Fibroblast of pulmonary artery (primary cell): ENCODE data around the gene NHLH2.

Source experiments
- DNase-seq: peaks from one replicate; pipeline ENCODE4 v3.0.0-alpha.2; 2010; ENCODE audit warnings: low read depth
- H3K4me3 ChIP-seq: replicated peaks from 2 replicates; pipeline ENCODE4 v1.5.1; 2011; ENCODE audit warnings: low read depth, mild to moderate bottlenecking, control low read depth, low read length, moderate library complexity
- TF ChIP-seq, protein P1 (sequence below): IDR thresholded peaks from 2 replicates; pipeline ENCODE4 v1.5.1; 2011; ENCODE audit warnings: mild to moderate bottlenecking, control low read depth, low read length, inconsistent platforms; ENCODE audit errors: missing control alignments

The NHLH2 gene

GRCh38 chr1:115814685-115815398, 26.1 kb downstream of the NHLH2 start:
- TF ChIP-seq, protein P1, sequence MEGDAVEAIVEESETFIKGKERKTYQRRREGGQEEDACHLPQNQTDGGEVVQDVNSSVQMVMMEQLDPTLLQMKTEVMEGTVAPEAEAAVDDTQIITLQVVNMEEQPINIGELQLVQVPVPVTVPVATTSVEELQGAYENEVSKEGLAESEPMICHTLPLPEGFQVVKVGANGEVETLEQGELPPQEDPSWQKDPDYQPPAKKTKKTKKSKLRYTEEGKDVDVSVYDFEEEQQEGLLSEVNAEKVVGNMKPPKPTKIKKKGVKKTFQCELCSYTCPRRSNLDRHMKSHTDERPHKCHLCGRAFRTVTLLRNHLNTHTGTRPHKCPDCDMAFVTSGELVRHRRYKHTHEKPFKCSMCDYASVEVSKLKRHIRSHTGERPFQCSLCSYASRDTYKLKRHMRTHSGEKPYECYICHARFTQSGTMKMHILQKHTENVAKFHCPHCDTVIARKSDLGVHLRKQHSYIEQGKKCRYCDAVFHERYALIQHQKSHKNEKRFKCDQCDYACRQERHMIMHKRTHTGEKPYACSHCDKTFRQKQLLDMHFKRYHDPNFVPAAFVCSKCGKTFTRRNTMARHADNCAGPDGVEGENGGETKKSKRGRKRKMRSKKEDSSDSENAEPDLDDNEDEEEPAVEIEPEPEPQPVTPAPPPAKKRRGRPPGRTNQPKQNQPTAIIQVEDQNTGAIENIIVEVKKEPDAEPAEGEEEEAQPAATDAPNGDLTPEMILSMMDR: no peak
- no peak overlapping the region for H3K4me3 ChIP-seq
- no peak for DNase-seq

GRCh38 chr1:115813727-115814126, 27.2 kb downstream of the NHLH2 start:
- no peak overlapping the region for H3K4me3 ChIP-seq
- TF ChIP-seq, protein P1: no peak
- DNase-seq: no peak

- no peak for DNase-seq
- TF ChIP-seq, protein P1: no peak
- no peak overlapping the region for H3K4me3 ChIP-seq
Measured at GRCh38 chr1:115811140-115811828, 29.6 kb downstream of the NHLH2 start.

DNA sequence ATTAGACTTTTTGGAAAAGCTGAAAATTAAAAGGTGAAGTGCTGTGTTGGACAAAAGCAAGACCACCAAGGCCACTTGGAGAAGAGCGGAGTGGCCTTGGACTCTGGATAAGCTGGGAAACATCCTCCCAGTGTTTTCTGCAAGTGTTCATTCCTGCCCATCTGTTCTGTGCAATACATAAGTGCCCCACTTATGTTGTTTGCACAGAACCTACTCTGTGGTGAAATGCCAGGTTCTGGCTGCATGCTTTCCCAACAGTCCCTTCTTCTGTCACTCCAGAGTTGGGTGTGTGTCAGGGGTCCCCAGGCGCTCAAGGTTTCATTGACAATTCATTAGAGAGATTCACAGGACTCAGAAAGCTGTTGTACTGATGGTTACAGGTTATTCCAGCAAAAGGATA, 30.3 kb downstream of the NHLH2 start:
- H3K4me3 ChIP-seq: no peak overlapping the region
- DNase-seq: no peak
- TF ChIP-seq, protein P1: no peak

- no peak overlapping the region for H3K4me3 ChIP-seq
- DNase-seq: no peak
- TF ChIP-seq, protein P1: no peak
Measured at GRCh38 chr1:115809847-115810246, 31.1 kb downstream of the NHLH2 start.

- TF ChIP-seq, protein P1: no peak
- H3K4me3 ChIP-seq: no peak overlapping the region
- no peak for DNase-seq
Measured at GRCh38 chr1:115809076-115809475, 31.9 kb downstream of the NHLH2 start.

DNA sequence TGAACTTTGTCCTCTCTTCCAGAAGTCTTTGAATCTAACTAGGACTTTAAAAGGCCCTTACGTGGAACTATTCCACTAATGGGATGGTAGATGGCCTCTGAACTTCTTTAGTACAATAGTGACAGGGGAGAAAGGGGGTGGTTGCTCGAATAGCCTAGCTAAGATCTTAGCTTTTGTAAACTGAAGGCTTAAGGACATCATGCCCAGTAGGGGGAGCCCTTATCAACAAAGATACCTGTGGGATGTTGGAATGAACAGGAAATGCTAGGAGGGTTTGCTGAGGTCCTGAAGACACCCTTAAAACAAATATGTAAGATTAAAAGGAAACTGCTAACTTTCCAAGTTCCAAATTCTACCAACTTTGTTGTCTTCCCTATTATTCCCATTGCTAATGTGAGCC, 33.2 kb downstream of the NHLH2 start:
- TF ChIP-seq, protein P1: peak; percentile 78
- peak; percentile 82 for DNase-seq
- H3K4me3 ChIP-seq: no peak overlapping the region
